IMR-90 (cell line): Measurements from ENCODE around the gene MND1. TPM values are rescaled to one million over a fixed set of nuclear protein-coding genes. Genes with fewer than 3 reads are reported as not detected.

Experiments
- ATAC-seq: fragments of 200-7000 bp; cut with Tn5 transposase; 2 replicates; pipeline ENCODE4 v1.9.1; 2020; ENCODE audit warnings: low read depth, mild to moderate bottlenecking, moderate library complexity
- BruUV-seq: library from RNA; stranded (reverse); fragments of 400-500 nt; replicated peaks from 2 replicates; lab custom pipeline; 2021; lab: Mats Ljungman, UMichigan
- CTCF ChIA-PET: fragments of 300-600 bp; formaldehyde crosslinking; extraction: SDS; loops from one replicate; lab custom pipeline; 2021; ENCODE audit warnings: antibody characterized with exemption; lab: Yijun Ruan, JAX
- POLR2A ChIA-PET: fragments of 300-600 bp; sonication (Branson Sonifier 250); formaldehyde crosslinking; loops from one replicate; lab custom pipeline; 2022; ENCODE audit warnings: antibody characterized with exemption; ENCODE audit not compliant: unreplicated experiment; lab: Charles Lee
- DNase-seq: peaks from one replicate; pipeline ENCODE4 v3.0.0; 2013
- H2AFZ ChIP-seq: replicated peaks from 2 replicates; pipeline ENCODE3; 2013; ENCODE audit warnings: low read length, mild to moderate bottlenecking; ENCODE audit not compliant: poor library complexity
- H2AK5ac ChIP-seq: 2 replicates; pipeline ENCODE4 v1.6.1; 2013; ENCODE audit warnings: low read depth, low read length, inconsistent platforms
- H2AK9ac ChIP-seq: replicated peaks from 2 replicates; pipeline ENCODE3; 2013; ENCODE audit warnings: mild to moderate bottlenecking, low read depth, low read length, moderate library complexity; ENCODE audit not compliant: poor library complexity
- H2BK120ac ChIP-seq: 2 replicates; pipeline ENCODE4 v1.6.1; 2013; ENCODE audit warnings: low read depth, low read length, inconsistent platforms
- H2BK15ac ChIP-seq: 3 replicates; pipeline ENCODE4 v1.6.1; 2013; ENCODE audit warnings: low read depth, low read length, inconsistent platforms
- H2BK20ac ChIP-seq: 2 replicates; pipeline ENCODE4 v1.6.1; 2013; ENCODE audit warnings: low read depth, mild to moderate bottlenecking, inconsistent platforms, low read length, moderate library complexity
- H2BK5ac ChIP-seq: 2 replicates; pipeline ENCODE4 v1.6.1; 2013; ENCODE audit warnings: mild to moderate bottlenecking, low read depth, low read length, inconsistent platforms; ENCODE audit not compliant: poor library complexity, severe bottlenecking
- H3K14ac ChIP-seq: replicated peaks from 2 replicates; pipeline ENCODE4 v1.6.1; 2013; ENCODE audit warnings: low read depth, low read length, inconsistent platforms
- H3K18ac ChIP-seq: 2 replicates; pipeline ENCODE4 v1.6.1; 2013; ENCODE audit warnings: low read depth, low read length, control low read depth
- H3K23ac ChIP-seq: 2 replicates; pipeline ENCODE4 v1.6.1; 2013; ENCODE audit warnings: low read depth, low read length, inconsistent platforms
- H3K27ac ChIP-seq: 2 replicates; pipeline ENCODE4 v1.5.1; 2013; ENCODE audit warnings: mild to moderate bottlenecking, control low read depth, low read length; ENCODE audit not compliant: insufficient read depth
- H3K27me3 ChIP-seq: 2 replicates; pipeline ENCODE4 v1.6.1; 2013; ENCODE audit warnings: low read length; ENCODE audit not compliant: control insufficient read depth, insufficient read depth
- H3K36me3 ChIP-seq: 2 replicates; pipeline ENCODE4 v1.6.1; 2013; ENCODE audit warnings: low read length, mixed read lengths; ENCODE audit not compliant: control insufficient read depth, insufficient read depth
- H3K4ac ChIP-seq: 2 replicates; pipeline ENCODE4 v1.6.1; 2013; ENCODE audit warnings: low read depth, low read length, inconsistent platforms
- H3K4me1 ChIP-seq: 2 replicates; pipeline ENCODE4 v1.6.1; 2013; ENCODE audit warnings: low read length, mixed read lengths; ENCODE audit not compliant: control insufficient read depth, insufficient read depth
- H3K4me2 ChIP-seq: 2 replicates; pipeline ENCODE4 v1.6.1; 2013; ENCODE audit warnings: low read depth, mild to moderate bottlenecking, control low read depth, low read length, moderate library complexity
- H3K4me3 ChIP-seq: 2 replicates; pipeline ENCODE4 v1.5.1; 2013; ENCODE audit warnings: low read depth, mild to moderate bottlenecking, control low read depth, low read length, moderate library complexity; ENCODE audit not compliant: insufficient read depth
- H3K56ac ChIP-seq: 2 replicates; pipeline ENCODE4 v1.6.1; 2013; ENCODE audit warnings: low read length, inconsistent platforms; ENCODE audit not compliant: insufficient read depth; ENCODE audit errors: extremely low read depth
- H3K79me1 ChIP-seq, 2 experiments: 2 replicates each; pipeline ENCODE4 v1.6.1; 2013; ENCODE audit warnings: low read length in 2 of 2, inconsistent platforms in 1 of 2, low read depth in 1 of 2
- H3K9ac ChIP-seq: 2 replicates; pipeline ENCODE4 v1.6.1; 2013; ENCODE audit warnings: low read depth, low read length, control low read depth
- H3K9me1 ChIP-seq: 2 replicates; pipeline ENCODE4 v1.6.1; 2013; ENCODE audit warnings: low read length, inconsistent platforms; ENCODE audit not compliant: insufficient read depth
- H3K9me3 ChIP-seq: 2 replicates; pipeline ENCODE4 v1.6.1; 2013; ENCODE audit warnings: low read length; ENCODE audit not compliant: control insufficient read depth, insufficient read depth
- H4K20me1 ChIP-seq: 2 replicates; pipeline ENCODE4 v1.6.1; 2013; ENCODE audit warnings: low read length, inconsistent platforms; ENCODE audit not compliant: insufficient read depth
- H4K5ac ChIP-seq: 2 replicates; pipeline ENCODE4 v1.6.1; 2013; ENCODE audit warnings: mild to moderate bottlenecking, low read depth, low read length, control low read depth
- H4K8ac ChIP-seq, 2 experiments: 2 replicates each; pipeline ENCODE4 v1.6.1; 2013; ENCODE audit warnings: low read depth in 2 of 2, low read length in 2 of 2, control low read depth in 1 of 2, inconsistent platforms in 1 of 2
- H4K91ac ChIP-seq: 2 replicates; pipeline ENCODE4 v1.6.1; 2013; ENCODE audit warnings: low read depth, low read length, inconsistent platforms; ENCODE audit not compliant: insufficient read depth
- CHD1 ChIP-seq: IDR thresholded peaks from 2 replicates; pipeline ENCODE4 v1.6.1; 2012; ENCODE audit warnings: low read depth, low read length, improper control_type of control experiment
- FOS ChIP-seq: fragments of 150-350 bp; IDR thresholded peaks from 2 replicates; pipeline ENCODE4 v1.6.1; 2016; ENCODE audit warnings: low read depth, low read length
- MXI1 ChIP-seq: IDR thresholded peaks from 2 replicates; pipeline ENCODE4 v1.6.1; 2012; ENCODE audit warnings: low read depth, mild to moderate bottlenecking, low read length, moderate library complexity, borderline replicate concordance
- NFE2L2 ChIP-seq: fragments of 150-350 bp; IDR thresholded peaks from 2 replicates; pipeline ENCODE4 v1.6.1; 2016; ENCODE audit warnings: low read depth, mild to moderate bottlenecking, low read length
- RCOR1 ChIP-seq: IDR thresholded peaks from 2 replicates; pipeline ENCODE4 v1.6.1; 2012; ENCODE audit warnings: mild to moderate bottlenecking, low read length, improper control_type of control experiment; ENCODE audit not compliant: insufficient replicate concordance
- RFX5 ChIP-seq: IDR thresholded peaks from 2 replicates; pipeline ENCODE4 v1.8.0; 2012; ENCODE audit warnings: low read depth, mild to moderate bottlenecking, low read length, moderate library complexity
- WGBS, 2 experiments: methylation state at CpG; one replicate each; pipeline versions ENCODE4 v1.1.5 to v1.1.7; 2013; ENCODE audit warnings: missing lambda C conversion rate in 2 of 2; ENCODE audit not compliant: insufficient read length in 1 of 2; ENCODE audit errors: extremely low coverage in 2 of 2; 5-methylcytosine and 5-hydroxymethylcytosine counted together
- dilution Hi-C: fragments of 300-500 bp; cut with HindIII; formaldehyde crosslinking; loops from one replicate; pipeline ENCODE4 v1.14.3; 2018; ENCODE audit warnings: low sequenced_read_pairs; ENCODE audit not compliant: unreplicated experiment
- in situ Hi-C: fragments of 300-500 bp; cut with MboI; formaldehyde crosslinking; loops from 3 replicates; pipeline ENCODE4 v1.14.3; 2019; ENCODE audit warnings: low sequenced_read_pairs, inconsistent platforms, mixed read lengths
- intact Hi-C: fragments of 100-400 bp; cut with micrococcal nuclease; formaldehyde crosslinking; loops from 2 replicates; pipeline ENCODE4 v1.10.0; 2022
- polyA plus RNA-seq, 3 experiments: library from polyadenylated mRNA; depleted of rRNA; stranded (reverse); fragments of >200 nt; gene quantifications; 2 replicates each; pipeline ENCODE4 v1.2.3, GENCODE V29; 2012; ENCODE audit warnings: low replicate concordance in 1 of 3
- total RNA-seq: library from RNA; depleted of rRNA; stranded (reverse); fragments of >200 nt; gene quantifications from 2 replicates; pipeline ENCODE4 v1.2.3, GENCODE V29; 2012
- TF ChIP-seq, protein P1 (sequence below): conservative IDR thresholded peaks from 2 replicates; pipeline ENCODE4 v1.5.1; 2012; ENCODE audit warnings: mild to moderate bottlenecking, low read depth, low read length, improper control_type of control experiment

The MND1 gene
- total and polyA plus RNA-seq, 2 of the 4 experiments (the other 2 are of a cell fraction): 0.36 to 3.5 TPM

DNA sequence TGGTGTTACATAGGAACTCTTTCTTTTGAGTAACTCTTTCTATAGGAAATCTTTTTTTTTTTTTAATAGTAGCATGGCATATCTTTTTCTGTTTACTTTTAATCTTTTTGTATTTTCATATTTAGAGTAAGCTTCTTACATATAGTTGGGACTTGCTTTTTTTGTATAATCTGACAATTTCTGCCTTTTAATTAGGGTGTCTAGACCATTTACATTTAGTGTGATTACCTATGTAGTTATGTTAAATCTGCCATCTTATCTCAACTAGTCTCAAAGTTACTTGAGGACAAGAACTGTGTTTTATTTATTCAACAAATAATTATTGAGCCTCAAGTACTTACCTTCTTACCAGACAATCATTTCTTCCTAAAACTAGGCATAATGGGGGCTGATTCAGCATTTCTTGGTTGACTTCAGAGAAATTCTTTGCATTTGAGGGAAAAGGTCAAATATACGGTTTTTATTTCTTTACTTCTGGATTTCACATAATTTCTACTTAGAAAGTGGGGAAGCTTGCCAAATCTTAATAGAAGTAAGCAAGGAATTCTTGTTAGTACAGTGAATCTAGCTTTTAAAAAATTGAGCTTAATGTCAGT is 28.6 kb downstream of the MND1 start:
- no peak for DNase-seq
- no peaks in the 10 kb centered on the region; the same call in 1 of the 2 replicates for H3K9me3 ChIP-seq
- H3K23ac ChIP-seq: no peak overlapping the region
- in situ Hi-C loops (no loop called here), dilution Hi-C loops (no loop called here), intact Hi-C loops (no loop called here)
- no peaks in the 10 kb centered on the region for H3K9me1 ChIP-seq
- no peak overlapping the region for H3K4ac ChIP-seq
- H3K18ac ChIP-seq: no peak overlapping the region
- H3K27me3 ChIP-seq: no peaks in the 10 kb centered on the region
- no peak overlapping the region for H2AK9ac ChIP-seq
- no peak overlapping the region for H4K91ac ChIP-seq
- H3K79me1 ChIP-seq: no peaks in the 10 kb centered on the region
- H2BK5ac ChIP-seq: no peak overlapping the region
- H3K14ac ChIP-seq: no peak overlapping the region
- POLR2A ChIA-PET: no interaction called here
- H3K9ac ChIP-seq: no peak overlapping the region
- H2BK15ac ChIP-seq: no peak overlapping the region
- no peak overlapping the region for H3K4me2 ChIP-seq
- no peaks in the 10 kb centered on the region for H3K4me1 ChIP-seq
- H2AK5ac ChIP-seq: no peak overlapping the region
- H3K4me3 ChIP-seq: no peak overlapping the region
- no peak overlapping the region for H2BK20ac ChIP-seq
- no peak overlapping the region for H2AFZ ChIP-seq
- no TSS peak for BruUV-seq
- H3K27ac ChIP-seq: no peak overlapping the region
- no peak overlapping the region for H4K8ac ChIP-seq
- H4K5ac ChIP-seq: no peak overlapping the region
- H3K36me3 ChIP-seq: no peaks in the 10 kb centered on the region
- no peak for ATAC-seq
- CTCF ChIA-PET: interaction anchor here (0.6 to 0.7 kb wide), 2 partner anchors 61 to 388 kb away, joined by 3 to 4 read pairs; no protein-coding TSS in a partner anchor
- TF ChIP-seq RFX5 (no peak), MXI1 (no peak), NFE2L2 (no peak), RCOR1 (no peak), CHD1 (no peak), FOS (no peak)
- TF ChIP-seq, protein P1, sequence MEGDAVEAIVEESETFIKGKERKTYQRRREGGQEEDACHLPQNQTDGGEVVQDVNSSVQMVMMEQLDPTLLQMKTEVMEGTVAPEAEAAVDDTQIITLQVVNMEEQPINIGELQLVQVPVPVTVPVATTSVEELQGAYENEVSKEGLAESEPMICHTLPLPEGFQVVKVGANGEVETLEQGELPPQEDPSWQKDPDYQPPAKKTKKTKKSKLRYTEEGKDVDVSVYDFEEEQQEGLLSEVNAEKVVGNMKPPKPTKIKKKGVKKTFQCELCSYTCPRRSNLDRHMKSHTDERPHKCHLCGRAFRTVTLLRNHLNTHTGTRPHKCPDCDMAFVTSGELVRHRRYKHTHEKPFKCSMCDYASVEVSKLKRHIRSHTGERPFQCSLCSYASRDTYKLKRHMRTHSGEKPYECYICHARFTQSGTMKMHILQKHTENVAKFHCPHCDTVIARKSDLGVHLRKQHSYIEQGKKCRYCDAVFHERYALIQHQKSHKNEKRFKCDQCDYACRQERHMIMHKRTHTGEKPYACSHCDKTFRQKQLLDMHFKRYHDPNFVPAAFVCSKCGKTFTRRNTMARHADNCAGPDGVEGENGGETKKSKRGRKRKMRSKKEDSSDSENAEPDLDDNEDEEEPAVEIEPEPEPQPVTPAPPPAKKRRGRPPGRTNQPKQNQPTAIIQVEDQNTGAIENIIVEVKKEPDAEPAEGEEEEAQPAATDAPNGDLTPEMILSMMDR: no peak
- no peak overlapping the region for H2BK120ac ChIP-seq
- H4K20me1 ChIP-seq: no peaks in the 10 kb centered on the region
- WGBS, 2 experiments: no CpG with 5 or more reads among the region's 1 CpG
- no peak overlapping the region for H3K56ac ChIP-seq
